ENCODE results near the gene TSPAN7.
A peak's percentile ranks its signal among the peaks of the same experiment; 100 is the strongest.

Gene TSPAN7, protein sequence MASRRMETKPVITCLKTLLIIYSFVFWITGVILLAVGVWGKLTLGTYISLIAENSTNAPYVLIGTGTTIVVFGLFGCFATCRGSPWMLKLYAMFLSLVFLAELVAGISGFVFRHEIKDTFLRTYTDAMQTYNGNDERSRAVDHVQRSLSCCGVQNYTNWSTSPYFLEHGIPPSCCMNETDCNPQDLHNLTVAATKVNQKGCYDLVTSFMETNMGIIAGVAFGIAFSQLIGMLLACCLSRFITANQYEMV

DNA sequence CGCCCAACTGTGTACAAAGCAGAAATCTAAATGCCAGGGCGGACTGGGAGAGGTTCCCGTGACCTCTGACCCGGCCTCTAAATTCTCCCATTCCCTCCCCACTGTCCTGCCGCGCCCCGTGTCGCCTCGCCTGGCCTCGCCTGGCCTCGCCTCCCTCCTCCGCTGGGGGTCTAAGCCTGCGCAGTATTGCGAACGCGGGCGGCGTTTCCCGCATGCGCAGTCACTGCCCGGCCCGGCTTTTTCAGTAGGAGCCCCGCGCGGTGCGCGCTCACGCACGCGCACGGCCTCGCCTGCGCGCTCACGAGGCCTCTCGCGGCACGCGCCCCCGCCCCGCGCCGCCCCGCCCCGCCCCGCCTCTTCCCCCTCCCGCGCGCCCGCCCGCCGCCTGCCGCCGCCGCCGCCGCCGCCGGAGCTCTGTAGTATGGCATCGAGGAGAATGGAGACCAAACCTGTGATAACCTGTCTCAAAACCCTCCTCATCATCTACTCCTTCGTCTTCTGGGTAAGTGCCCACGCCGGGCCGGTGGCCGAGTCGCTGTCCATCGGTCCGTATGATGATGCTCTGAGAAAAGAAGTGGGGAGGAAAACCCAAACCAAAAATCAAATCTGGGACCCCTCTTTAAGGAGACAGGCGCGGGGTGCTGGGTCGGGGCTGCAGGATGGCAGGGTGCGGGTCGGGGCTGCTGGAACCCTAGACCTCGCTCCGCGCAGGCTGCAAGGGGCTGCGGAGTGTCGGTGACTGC is at the start of gene TSPAN7:
TSPAN7 (plus strand) TSS at position 417 of the 743 bp plus-strand sequence; CDS start at position 422, 5 bp downstream.
- DNase-seq (ENCODE audit: low spot score), result peak; percentile 46

DNA sequence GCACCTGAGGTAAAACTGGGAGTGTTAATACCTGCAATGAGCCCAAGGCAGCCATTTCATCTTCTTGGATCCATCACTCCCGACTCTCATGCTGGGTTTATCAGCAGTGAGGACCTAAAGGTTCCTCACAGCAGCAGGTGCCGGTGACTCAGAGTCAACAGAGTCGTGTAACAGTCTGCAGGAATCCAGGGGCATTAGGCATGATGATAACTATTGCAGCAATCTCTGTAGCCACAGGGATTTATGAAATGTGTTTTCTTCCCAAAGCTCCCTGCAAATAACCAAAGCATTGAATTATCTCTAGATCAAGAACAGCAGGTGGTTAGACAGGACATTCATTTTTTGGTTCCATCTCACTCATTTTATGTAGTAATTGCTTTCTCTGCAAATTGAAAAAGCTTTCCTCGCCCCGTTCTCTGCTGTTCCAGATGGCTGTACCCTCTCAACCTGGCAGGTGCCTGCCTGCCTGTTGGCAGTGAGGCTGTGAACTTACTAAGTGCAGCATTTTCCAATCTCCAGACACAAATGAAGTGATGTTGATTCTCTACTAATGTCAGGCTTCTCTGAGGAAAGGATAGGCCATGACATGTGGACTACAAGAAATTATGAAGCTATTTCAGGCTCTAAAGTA is 48.1 kb upstream of the TSPAN7 start:
- DNase-seq (ENCODE audit: low spot score), result no peak

DNA sequence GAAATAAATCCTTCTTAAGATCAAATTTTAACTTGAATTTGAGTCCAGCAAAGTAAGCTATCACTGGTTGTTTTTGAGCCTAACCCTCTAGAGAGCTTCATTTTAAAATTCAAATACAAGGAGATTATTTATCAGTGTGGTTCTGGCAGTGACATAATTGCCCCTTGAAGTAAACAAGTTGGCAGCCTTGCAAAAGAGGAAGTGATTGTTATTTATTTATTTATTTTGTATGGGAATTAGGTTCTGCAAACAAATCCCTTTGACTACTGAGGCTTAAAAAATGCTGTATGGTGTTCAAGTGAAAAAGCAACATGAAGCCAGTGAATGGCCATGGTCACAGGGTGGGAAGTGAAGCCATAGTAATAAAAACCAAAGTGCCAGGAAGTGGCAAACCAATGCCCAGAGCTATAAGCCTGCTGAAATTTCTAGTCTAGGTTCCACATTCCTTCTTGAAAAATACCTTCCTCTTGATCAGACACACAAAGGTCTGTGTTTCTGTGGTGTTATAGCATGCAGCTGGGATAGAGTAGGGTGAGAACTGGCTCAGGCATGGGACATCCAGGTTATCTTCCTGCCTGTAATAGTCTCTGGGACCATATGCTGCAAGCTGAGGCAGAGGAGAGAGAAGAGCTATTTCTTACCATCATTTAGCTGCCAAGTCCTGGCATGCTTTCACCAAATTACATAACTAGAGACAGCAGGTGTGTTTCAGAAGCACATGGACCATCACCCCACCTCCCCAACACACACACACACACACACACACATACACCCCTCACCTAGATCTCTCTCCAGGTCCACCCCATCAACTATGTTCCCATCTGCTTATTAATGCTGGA is 47.1 kb upstream of the TSPAN7 start:
- no peak for DNase-seq (ENCODE audit: low spot score)

DNA sequence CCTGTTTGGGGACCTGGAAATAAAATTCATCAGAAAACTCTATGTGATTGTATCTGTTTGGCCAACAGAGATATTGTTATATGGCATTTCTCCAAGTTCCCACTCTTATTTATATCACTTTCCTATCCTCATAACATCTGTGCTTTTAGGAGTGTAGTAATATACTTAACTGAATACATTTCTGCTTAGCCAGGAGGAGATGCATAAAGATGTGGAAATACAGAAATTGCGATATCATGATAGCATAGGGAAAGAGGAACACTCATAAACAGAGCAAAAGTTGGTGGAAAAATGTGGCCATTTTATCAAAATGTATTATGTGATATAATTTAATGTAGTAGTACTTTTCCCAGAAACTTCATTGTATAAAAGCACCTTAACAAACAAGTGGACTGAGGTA is 46.1 kb upstream of the TSPAN7 start:
- no peak for DNase-seq (ENCODE audit: low spot score)

DNA sequence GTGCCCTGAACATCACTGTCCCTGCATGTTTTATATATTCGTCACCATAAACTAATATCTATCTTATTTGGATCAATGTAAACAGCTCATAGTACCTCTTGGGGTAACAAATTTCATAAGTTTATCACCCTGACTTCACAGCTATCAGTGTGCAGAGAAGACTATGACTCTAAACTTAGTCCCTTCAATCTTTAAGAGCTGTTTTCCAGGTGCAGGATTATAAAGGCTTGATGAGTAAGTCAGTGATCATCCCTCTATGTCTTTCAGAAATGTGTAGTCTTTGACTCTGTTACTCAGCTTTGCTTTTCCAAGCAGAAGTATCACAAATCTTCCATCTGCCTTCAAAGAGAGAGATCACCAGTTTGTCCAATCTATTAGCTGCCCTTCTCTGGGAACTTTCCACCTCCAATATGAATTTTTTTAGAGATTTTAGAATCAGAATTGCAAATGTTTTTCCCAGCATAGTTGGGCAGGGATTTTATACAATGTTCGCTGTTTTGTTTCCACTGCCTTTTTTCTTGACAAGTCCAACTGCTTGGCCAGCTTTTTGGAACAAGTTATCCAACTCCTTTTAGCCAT is 45.1 kb upstream of the TSPAN7 start:
- no peak for DNase-seq (ENCODE audit: low spot score)

DNA sequence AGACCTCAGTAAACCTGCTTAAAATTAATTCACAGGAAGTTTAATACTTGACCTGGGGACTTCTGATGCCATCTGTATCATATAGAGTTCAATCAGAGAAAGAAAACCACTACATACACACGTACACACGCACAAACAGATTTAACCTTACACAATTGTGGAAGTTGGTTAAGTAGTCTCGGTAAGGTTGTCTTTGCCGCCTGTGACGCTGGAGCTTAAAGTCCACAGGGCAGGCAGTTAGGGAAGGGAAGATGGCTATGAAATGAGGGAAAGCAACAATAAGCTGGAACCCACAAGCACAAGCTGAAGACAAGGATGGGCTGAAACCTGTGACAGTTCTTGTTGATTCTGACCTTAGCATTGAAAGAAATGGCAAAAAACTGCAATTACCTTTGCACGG is 41.7 kb upstream of the TSPAN7 start:
- no peak for DNase-seq (ENCODE audit: low spot score)

DNA sequence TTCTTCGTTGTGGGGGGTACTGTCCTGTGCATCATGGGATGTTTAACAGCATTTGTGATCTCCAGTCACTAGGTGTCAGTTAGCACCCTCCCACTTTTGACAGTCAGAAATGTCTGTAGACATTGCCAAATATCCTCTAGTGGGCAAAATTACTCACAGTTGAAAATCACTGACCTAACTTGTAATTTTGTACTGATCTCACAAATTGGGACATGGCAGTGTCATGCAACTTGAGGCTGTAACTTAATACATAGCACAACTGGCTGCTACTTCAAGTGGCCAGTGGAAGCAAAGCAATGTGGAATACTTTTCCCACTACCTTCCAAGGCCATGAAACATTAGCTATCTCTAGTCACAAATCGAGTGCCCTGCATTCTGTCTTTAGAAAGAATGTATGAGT is 23.2 kb upstream of the TSPAN7 start:
- no peak for DNase-seq (ENCODE audit: low spot score)

DNA sequence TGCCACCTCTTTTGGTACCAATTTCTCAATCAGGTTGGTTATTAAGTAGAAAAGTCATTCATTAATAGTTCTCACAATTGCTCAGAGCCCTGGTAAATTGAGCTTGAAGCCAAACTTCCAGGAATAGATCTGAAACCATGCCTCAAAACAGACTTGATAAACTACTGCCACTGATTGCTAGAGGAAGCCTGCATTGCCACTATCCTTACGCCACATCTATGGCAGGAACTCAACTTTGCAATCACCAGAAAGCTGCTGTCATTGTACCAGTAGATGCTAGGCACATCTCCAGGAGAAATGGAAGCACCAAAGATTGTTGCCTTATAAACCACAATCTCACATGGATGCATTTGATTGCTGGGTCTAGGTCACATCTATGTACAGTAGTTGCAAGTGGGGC is 21.6 kb upstream of the TSPAN7 start:
- DNase-seq (ENCODE audit: low spot score), result no peak

DNA sequence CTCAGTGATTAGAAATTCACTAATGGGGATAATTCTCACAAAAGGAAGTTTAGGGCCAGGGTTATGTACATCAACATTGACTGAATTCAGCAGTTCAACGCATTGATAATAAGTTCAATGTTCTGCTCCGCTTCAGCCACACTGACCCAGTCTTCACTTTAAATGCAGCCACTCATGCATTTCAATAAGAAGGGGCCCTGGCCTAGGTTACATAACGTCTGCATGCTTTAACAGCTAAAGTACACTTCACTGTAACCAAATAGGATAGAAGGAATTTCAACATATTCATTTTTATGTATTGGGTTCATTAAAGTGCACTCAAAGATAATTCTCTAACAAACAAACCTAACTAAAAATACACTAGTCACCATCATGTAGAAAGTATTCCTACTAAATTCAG is 12.8 kb upstream of the TSPAN7 start:
- no peak for DNase-seq (ENCODE audit: low spot score)

DNA sequence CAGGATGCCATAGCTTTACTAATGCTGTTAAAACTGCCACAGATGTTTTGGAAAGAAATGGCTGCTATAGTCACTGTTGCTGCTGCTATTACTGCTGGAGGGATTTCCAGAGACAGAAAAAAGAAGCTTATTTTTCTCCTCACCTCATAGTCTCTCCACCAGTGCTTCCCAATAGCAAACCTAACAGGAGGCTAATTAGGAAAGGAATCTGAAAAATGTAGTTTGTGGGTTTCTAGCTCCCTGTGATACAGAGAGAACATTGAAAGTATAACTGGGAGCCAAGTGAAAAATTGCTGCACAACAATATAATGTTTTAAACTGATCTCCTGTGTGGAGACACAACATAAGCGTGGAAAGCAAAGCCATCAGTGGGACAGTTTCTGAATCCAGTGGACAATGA is 8.6 kb upstream of the TSPAN7 start:
- DNase-seq (ENCODE audit: low spot score), result no peak

DNA sequence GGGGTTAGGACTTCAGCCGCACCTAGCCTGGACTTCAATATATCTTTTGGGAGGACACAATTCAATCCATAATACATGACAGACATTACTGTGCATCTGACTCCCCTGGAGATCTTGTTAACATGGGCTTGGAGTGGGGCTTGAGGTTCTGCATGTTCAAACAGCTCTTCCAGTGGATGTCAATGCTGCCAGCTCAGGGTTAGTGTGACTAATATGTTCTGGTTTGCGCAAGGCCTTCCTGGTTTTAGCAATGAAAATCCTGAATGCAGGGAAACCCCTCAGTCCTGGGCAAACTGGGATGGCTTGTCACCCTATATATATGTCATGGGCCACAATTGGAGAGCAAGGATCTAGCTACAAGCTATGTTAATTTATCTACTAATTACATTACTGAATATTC is 2.7 kb upstream of the TSPAN7 start:
- DNase-seq (ENCODE audit: low spot score), result no peak

DNA sequence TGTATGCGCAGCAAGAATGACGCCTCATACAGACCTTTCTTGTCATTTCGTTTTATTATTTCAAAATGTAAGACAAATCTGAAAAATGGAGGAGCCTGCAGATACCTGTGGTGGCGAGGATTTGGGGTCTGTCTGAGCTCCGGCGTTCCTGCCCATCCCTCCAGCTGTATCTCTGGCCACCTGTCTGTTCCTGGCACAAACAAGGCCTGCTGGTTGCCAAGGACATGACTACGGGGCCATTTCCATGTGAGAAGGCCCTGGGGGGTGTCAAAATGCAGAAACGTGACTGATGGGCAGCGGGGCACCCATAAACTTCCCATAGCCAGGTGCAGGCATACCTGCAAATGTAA is 591 bp upstream of the TSPAN7 start:
- no peak for DNase-seq (ENCODE audit: low spot score)

DNA sequence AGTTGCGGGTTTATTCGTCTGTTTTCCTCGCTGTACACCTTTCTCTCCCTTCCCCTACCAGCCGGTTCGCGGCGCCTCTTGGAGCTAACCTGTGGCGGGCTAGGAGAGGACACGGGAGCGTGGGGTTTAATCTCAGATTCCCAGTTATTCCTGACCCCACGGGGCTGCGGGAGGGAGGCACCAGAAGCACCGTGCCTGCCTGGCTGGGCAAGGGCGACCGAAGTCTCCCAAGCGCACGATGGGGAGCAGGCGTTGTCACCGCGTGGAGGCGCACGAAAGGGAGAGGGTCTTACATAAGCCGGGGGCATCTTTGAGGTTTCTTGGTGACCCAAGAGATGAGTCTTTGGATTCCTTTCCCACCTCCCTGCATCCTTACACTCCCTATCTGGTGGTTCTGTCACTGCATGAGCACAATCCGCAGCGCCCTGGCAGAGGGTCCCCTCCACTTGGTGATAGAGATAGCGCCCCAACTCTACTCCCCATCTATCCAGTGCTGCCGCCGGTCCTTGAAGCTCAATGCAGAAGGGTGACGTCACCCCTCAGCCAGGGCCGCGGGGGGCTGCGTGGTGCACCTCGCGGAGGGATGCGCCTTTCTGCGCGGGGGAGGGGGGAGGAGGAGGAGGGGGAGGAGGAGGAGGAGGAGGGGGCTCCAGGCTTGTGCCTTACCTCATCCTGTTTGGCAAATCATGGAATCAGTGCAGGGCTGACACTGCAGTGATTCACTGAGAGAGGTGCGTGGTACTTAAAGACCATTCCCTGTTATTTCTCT is 793 bp downstream of the TSPAN7 start:
- DNase-seq (ENCODE audit: low spot score), result no peak

DNA sequence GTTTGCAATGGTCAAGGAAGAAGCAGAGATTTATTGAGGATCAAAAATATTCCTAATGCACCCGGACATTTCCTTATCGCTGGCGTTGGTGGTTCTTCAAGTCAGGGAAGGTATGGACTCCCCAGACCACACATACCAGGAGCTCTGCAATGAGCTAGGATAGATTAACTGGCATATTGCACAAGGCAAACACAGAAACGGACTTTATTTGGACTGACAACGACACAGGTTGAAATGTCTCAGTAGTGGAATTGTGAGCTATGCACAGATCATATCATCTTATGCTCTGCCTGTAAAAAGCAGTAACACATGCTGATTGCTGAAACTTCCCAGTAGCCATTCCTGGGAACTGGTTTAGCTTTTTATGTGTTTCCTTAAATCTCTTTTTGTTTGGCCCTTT is 1.7 kb downstream of the TSPAN7 start:
- DNase-seq (ENCODE audit: low spot score), result no peak

DNA sequence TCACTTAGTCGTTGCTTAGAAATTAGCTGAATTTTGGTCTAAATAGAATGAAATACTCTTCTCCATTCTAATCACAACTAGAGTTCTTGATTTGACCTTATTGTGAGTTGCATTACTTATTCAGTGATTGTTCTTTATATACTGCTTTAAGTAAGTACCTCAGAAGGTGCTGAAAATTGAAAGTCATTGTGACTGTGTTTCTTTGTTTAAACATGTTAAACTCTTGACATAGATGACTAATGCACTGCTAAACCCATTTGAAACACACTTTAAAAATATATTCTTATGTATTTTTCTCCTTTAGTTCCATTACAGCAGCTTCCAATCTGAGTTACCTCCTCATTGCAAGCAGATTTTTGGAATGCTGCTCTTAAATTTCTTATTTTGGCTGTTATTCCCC is 9.1 kb downstream of the TSPAN7 start:
- no peak for DNase-seq (ENCODE audit: low spot score)

DNA sequence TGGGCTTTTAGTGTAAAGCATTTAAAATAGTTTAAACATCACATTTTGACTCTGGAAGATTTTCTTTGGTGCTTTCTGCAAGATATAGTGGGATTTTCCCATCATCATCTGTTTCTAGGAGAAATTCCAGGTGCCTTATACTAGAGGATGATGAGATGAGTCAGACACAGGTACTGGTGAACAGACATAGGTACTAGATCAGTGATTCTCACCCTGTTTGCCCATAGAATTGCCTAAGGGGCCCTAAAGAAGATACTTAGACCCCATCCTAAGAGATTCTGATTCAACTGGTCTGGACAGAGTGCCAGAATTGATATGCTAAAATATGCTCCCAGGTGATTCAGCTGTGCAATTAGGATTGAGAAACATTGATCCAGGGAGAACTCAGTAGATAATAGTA is 9.7 kb downstream of the TSPAN7 start:
- DNase-seq (ENCODE audit: low spot score), result no peak

DNA sequence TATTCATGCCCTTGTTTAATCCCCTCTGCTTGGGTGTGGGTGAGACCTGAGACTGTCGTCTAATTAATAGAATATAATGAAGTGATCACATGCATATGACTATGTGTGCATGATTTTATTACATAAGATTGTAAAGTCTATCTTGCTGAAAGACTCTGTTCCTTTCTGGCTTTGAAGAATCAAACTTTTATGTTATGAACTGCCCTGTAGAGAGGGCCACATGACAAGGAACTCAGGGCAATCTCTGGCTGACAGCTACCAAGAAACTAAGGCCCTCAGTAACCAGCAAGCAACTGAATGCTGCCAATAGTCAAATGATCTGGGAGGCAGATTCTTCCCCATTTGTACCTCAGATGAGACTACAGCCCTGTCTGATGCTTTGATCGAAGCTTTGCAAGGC is 13.5 kb downstream of the TSPAN7 start:
- DNase-seq (ENCODE audit: low spot score), result no peak

DNA sequence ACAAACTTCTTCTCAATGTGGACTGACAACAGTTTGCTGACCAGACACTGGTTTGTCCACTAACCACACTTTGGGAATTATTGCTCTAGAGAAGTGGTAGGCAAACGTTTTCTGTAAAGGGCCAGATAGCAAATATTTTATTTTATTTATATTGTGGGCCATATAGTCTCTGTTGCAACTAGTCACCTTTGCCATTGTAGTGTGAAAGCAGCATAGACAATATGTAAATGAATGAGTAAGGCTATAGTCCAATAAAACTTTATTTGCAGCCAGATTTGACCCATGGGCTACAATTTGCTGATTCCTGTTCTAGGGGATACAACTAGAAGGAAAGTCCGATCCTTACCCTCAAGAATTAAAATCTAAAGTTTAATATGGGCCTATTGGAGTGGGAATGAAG is 14.5 kb downstream of the TSPAN7 start:
- DNase-seq (ENCODE audit: low spot score), result no peak

DNA sequence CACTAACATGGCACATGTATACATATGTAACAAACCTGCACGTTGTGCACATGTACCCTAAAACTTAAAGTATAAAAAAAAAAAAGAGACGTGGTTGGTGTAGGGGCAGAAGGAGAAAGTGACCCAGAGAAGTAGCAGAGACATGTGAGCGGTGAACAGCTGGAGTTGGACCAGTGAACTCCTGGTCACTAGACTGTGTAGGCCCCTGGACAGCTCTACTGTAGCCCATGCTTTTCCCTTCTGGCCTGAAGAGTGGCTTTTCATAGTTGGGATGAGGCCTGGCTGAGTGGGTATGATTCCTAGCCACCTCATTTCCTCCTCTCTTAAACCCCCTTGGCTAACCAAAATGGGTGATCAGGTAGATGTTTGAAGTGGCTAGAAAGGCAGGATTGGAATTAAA is 16.4 kb downstream of the TSPAN7 start:
- DNase-seq (ENCODE audit: low spot score), result no peak

DNA sequence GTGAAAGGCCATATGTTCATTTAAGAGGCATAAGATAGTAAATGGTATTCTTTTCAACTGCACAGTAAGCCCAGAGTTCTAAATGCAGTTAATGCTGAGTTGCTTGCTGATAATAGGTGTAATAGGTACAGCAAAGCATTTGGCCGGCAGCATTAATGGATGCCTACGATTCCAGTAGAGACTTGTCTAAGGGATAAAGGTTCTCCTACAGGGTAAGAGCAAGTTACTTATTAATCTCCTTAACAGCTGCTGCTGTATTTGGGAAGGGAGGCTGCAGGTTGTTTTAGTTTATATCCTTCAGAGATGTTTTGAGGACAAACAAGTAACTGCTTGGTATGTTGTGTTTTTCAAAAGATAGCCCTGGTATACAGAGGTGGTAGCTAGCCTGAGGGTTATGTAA is 16.8 kb downstream of the TSPAN7 start:
- DNase-seq (ENCODE audit: low spot score), result no peak

DNA sequence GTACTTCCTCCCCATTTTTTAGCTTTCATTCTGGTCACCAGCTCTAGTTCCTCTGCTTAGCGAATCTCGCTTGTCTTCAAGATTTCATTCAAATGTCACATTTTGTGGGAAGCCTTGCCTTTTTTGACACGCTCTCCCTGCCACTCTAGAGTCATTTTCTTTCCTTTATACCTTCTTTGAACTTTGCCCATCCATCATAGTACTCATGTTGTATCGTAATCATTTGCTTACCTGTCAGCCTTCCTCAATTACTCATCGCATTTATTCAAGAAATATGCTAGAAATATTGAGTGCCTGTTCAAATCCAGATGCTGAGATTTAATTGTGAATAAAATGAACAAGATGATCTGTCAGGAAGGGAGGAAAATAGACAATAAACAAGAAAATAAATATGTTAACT is 21.8 kb downstream of the TSPAN7 start:
- no peak for DNase-seq (ENCODE audit: low spot score)

DNA sequence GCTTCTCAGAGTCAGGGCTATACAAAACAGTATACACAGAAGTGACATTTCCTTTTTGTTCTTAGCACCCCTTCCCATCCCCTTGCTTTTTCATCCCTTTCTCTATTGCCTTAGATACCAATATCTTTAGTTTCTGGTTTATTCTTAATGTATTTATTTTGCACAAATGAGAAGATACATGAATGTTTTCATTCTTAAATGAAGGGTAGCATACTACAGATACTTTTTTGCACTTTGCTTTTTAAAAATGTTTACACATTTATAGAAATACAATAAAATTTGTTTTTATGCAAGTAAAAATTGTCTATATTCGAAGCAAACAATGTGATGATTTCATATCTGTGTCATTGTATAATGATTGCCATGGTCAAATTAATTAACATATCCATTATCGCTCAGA is 33.1 kb downstream of the TSPAN7 start:
- DNase-seq (ENCODE audit: low spot score), result no peak

All from HuH-7.5 (cell line).